HG02943 (cell line): Measurements from ENCODE around the gene C9orf72.
"Not testable (repeated sequence)": the region's sequence is repeated elsewhere in the genome, so short reads cannot be mapped to it uniquely, and the experiment has no call there.

Source experiments
- ATAC-seq: cut with Tn5 transposase; IDR thresholded peaks from one replicate; pipeline ENCODE4 v1.9.1; 2021; ENCODE audit warnings: mild to moderate bottlenecking, low read depth, moderate library complexity; ENCODE audit not compliant: unreplicated experiment

Gene C9orf72

DNA sequence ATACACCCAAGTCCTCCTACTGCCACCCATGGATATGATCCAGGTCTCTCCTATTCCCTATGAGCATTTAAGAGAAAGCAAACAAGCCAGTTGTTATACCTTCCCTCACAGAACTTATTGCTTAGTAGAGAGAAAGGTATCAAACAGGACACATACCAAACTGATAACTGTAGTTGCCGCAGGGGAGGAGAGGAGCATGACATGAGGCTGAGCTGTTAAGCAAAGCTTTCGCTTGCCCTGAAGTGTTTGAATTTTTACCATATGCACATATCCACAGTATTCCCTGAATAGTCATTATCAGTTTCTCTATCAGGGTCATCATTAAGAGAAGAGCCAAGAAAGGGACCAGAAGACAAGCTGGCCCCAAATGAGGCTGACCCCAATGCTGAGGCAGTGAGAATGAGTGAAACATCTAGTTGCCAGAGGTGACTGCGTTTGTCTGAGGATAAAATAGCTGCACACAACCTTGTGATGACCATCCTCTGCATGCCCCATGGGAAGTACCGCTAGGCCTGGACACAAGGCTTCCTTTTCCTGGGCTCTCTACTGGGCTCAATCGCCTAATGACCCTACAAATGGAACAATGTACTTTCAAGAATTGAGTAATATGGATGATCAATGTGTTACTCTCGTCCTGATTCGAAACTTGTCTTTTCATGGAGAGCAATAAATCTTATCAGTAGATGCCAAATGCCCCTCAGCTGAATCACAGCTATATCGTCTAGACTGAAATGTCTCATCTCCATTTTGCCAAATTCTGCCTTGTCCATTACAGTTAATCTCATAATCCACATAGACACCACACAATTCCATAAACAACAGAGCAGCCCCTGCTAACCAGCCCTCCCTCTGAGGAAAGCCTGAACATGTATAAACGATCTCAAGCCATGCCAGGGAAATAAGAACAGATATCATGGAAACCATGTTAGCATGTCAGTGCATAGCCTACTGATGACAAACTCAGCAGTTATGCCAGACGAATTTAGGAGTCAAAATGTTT is 53.5 kb downstream of the C9orf72 start:
- ATAC-seq = no peak

DNA sequence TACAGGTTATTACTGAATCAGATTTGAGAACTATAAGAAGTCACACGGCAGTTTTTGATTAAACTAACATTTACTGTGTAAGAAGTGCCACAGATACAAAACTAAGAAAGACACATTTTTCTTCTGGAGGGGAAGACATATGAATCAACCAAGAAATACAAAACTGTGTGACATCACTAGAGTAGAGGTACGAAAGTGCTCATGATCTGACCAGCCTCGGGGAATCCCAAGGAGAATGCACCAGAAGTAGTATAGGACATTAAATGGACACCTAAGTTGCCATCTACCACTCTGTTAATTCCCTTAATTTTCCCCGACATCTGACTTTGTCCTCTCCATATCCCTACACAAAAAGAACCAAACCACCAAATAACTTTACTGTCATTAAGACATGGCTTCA is 54.5 kb downstream of the C9orf72 start:
- ATAC-seq = no peak

- no peak for ATAC-seq
Measured at GRCh38 chr9:27518006-27518405, 55.3 kb downstream of the C9orf72 start.

DNA sequence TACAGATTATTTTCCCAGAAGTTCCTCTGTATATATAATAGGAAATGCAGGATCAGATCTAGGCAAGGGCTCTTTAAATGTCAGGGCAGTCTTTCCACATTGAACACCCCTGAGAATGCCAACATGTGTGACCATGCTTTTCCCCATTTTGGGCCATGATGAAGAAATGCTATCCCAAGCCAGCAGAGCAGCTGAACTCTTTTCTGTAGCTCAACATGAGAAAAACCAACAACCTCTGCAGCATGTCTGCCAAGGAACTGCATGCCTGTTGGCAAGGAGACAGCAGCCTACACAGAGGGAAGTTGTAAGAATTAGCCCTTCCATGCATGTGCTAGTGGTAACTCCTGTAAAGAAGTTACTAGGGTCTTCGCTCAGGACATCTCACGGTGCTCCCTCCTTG is 58.7 kb downstream of the C9orf72 start:
- no peak for ATAC-seq

- ATAC-seq = no peak
Measured at GRCh38 chr9:27511771-27512170, 61.5 kb downstream of the C9orf72 start.

GRCh38 chr9:27510780-27511179 is 62.5 kb downstream of the C9orf72 start:
- ATAC-seq = no peak

DNA sequence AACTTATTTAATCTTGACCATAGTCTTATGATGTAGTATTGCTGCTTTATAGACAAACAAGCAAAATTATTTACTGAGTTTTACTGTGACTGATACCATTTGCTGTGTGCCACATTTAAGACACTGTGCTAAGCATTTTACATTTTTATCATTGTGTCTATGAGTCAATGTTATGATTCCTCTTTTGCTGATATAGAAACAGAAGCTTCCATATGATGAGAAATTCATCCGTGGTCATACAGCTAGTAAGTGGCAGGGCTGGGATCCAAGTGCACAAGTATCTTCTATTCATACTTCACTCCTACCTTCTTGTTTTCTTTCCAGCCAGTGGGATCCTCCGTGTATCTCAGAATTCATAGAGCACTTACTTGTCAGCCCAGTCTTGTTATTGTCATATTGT is 66.3 kb downstream of the C9orf72 start:
- ATAC-seq = no peak

DNA sequence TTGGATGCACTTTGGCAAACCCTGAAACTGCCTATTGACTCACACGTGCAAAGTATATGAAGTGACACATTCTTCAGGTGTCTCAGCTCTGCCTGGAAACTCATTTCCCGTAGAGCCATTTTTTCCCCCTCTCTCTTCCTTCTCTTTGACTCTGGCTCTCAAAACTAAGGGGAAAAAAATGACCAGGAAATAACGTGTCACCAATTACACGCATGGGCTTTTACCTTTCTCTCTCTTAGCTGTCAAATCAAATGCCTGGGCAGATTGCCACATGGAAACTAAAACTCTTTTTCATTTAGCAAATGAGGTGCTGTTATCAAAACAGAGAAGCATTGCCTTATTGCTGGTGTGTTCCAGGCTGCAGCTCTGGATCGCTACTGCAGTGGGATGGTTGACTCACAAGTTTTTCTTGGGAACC is 67.5 kb downstream of the C9orf72 start:
- no peak for ATAC-seq

- no peak for ATAC-seq
Measured at GRCh38 chr9:27504259-27504658, 69.0 kb downstream of the C9orf72 start.

GRCh38 chr9:27503623-27504022 is 69.7 kb downstream of the C9orf72 start:
- ATAC-seq = no peak

DNA sequence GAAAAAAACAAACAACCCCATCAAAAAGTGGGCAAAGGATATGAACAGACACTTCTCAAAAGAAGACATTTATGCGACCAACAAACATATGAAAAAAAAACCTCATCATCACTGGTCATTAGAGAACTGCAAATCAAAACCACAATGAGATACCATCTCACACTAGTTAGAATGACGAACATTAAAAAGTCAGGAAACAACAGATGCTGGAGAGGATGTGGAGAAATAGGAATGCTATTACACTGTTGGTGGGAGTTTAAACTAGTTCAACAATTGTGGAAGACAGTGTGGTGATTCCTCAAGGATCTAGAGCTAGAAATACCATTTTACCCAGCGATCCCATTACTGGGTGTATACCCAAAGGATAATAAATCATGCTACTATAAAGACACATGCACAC is 72.4 kb downstream of the C9orf72 start:
- not testable (repeated sequence) for ATAC-seq

GRCh38 chr9:27499451-27499850 is 73.8 kb downstream of the C9orf72 start:
- ATAC-seq = no peak

DNA sequence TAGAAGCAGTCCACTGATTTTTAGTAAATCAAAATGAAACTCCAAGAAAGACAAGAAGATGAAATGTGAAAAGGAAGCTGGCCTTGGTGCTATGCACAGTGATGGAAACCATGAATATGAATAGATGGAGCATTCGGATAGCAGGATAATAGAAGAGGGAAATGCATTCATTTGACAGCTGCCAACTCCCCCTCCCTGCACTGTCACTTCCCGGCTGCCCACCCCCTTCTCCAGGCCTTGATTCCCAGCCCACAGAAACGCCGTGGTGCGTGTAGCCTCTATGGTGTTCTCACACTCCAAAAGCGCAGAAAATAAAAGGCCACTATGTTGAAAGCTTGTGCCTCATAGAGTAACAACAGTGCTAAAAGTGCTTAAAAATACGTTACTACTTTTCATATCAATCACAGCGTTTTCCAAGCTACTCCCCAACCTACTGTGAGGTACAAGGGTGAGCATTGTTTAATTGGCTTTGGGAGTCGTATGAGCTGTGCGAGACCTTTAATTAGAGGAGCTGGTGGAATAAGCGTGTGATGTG is 75.3 kb downstream of the C9orf72 start:
- no peak for ATAC-seq
